ENCODE data around the gene MAP3K19.
"Not testable (repeated sequence)": the region's sequence is repeated elsewhere in the genome, so short reads cannot be mapped to it uniquely, and the experiment has no call there.

The MAP3K19 gene

GRCh38 chr2:135050684-135051083, 3.4 kb upstream of the MAP3K19 start:
- H3K79me2 ChIP-seq (ENCODE audit: control insufficient read depth, insufficient read depth, low read length, unreplicated experiment) = peaks cover 33% of the 10 kb centered on the region
- H3K27ac ChIP-seq (ENCODE audit: low read depth, low read length) = no peak overlapping the region
- peaks cover 20% of the 10 kb centered on the region for H3K27me3 ChIP-seq (ENCODE audit: insufficient read depth, low read length)
- no peak overlapping the region for H2AFZ ChIP-seq (ENCODE audit: low read length, unreplicated experiment)
- no peak overlapping the region for H3K4me3 ChIP-seq (ENCODE audit: low read depth, low read length)
- H3K36me3 ChIP-seq (ENCODE audit: insufficient read depth, low read length) = no peaks in the 10 kb centered on the region
- H3K4me1 ChIP-seq (ENCODE audit: control insufficient read depth, insufficient read depth, low read length, unreplicated experiment) = peaks cover 17% of the 10 kb centered on the region

GRCh38 chr2:135050132-135050531, 2.9 kb upstream of the MAP3K19 start:
- Histone ChIP-seq H3K36me3 (ENCODE audit: insufficient read depth, low read length) (no peaks in the 10 kb centered on the region), H3K4me1 (ENCODE audit: control insufficient read depth, insufficient read depth, low read length, unreplicated experiment) (peaks cover 16% of the 10 kb centered on the region), H3K27ac (ENCODE audit: low read depth, low read length) (no peak overlapping the region), H3K4me3 (ENCODE audit: low read depth, low read length) (no peak overlapping the region), H2AFZ (ENCODE audit: low read length, unreplicated experiment) (no peak overlapping the region), H3K27me3 (ENCODE audit: insufficient read depth, low read length) (peaks cover 26% of the 10 kb centered on the region), H3K79me2 (ENCODE audit: control insufficient read depth, insufficient read depth, low read length, unreplicated experiment) (peaks cover 30% of the 10 kb centered on the region)

GRCh38 chr2:135048122-135048521, 875 bp upstream of the MAP3K19 start:
- no peak overlapping the region for H3K4me3 ChIP-seq (ENCODE audit: low read depth, low read length)
- H3K27ac ChIP-seq (ENCODE audit: low read depth, low read length) = no peak overlapping the region
- peaks cover 10% of the 10 kb centered on the region for H3K79me2 ChIP-seq (ENCODE audit: control insufficient read depth, insufficient read depth, low read length, unreplicated experiment)
- H2AFZ ChIP-seq (ENCODE audit: low read length, unreplicated experiment) = no peak overlapping the region
- peaks cover 41% of the 10 kb centered on the region for H3K27me3 ChIP-seq (ENCODE audit: insufficient read depth, low read length)
- H3K4me1 ChIP-seq (ENCODE audit: control insufficient read depth, insufficient read depth, low read length, unreplicated experiment) = no peaks in the 10 kb centered on the region
- H3K36me3 ChIP-seq (ENCODE audit: insufficient read depth, low read length) = no peaks in the 10 kb centered on the region

- H3K27ac ChIP-seq (ENCODE audit: low read depth, low read length) = no peak overlapping the region
- no peak overlapping the region for H3K4me3 ChIP-seq (ENCODE audit: low read depth, low read length)
- no peaks in the 10 kb centered on the region for H3K4me1 ChIP-seq (ENCODE audit: control insufficient read depth, insufficient read depth, low read length, unreplicated experiment)
- no peaks in the 10 kb centered on the region for H3K36me3 ChIP-seq (ENCODE audit: insufficient read depth, low read length)
- H3K79me2 ChIP-seq (ENCODE audit: control insufficient read depth, insufficient read depth, low read length, unreplicated experiment) = no peaks in the 10 kb centered on the region
- H3K27me3 ChIP-seq (ENCODE audit: insufficient read depth, low read length) = peaks cover 60% of the 10 kb centered on the region
- H2AFZ ChIP-seq (ENCODE audit: low read length, unreplicated experiment) = no peak overlapping the region
These were observed 3.9 kb downstream of the MAP3K19 start for GRCh38 chr2:135043345-135043744.

GRCh38 chr2:135037831-135038230, 9.4 kb downstream of the MAP3K19 start:
- Histone ChIP-seq H3K79me2 (ENCODE audit: control insufficient read depth, insufficient read depth, low read length, unreplicated experiment) (no peaks in the 10 kb centered on the region), H3K4me3 (ENCODE audit: low read depth, low read length) (no peak overlapping the region), H3K27me3 (ENCODE audit: insufficient read depth, low read length) (peaks cover 25% of the 10 kb centered on the region), H2AFZ (ENCODE audit: low read length, unreplicated experiment) (no peak overlapping the region), H3K27ac (ENCODE audit: low read depth, low read length) (no peak overlapping the region), H3K4me1 (ENCODE audit: control insufficient read depth, insufficient read depth, low read length, unreplicated experiment) (no peaks in the 10 kb centered on the region), H3K36me3 (ENCODE audit: insufficient read depth, low read length) (no peaks in the 10 kb centered on the region)

- peaks cover 16% of the 10 kb centered on the region; the same call in 1 of the 2 replicates for H3K27me3 ChIP-seq (ENCODE audit: insufficient read depth, low read length)
- H2AFZ ChIP-seq (ENCODE audit: low read length, unreplicated experiment); H3K79me2 ChIP-seq (ENCODE audit: control insufficient read depth, insufficient read depth, low read length, unreplicated experiment); H3K4me1 ChIP-seq (ENCODE audit: control insufficient read depth, insufficient read depth, low read length, unreplicated experiment); H3K4me3 ChIP-seq (ENCODE audit: low read depth, low read length); H3K36me3 ChIP-seq (ENCODE audit: insufficient read depth, low read length); H3K27ac ChIP-seq (ENCODE audit: low read depth, low read length): not testable (repeated sequence)
These were observed 14.0 kb downstream of the MAP3K19 start for GRCh38 chr2:135033216-135033615.

GRCh38 chr2:135030826-135031225, 16.4 kb downstream of the MAP3K19 start:
- Histone ChIP-seq H3K27me3 (ENCODE audit: insufficient read depth, low read length) (peaks cover 27% of the 10 kb centered on the region), H3K36me3 (ENCODE audit: insufficient read depth, low read length) (no peaks in the 10 kb centered on the region), H2AFZ (ENCODE audit: low read length, unreplicated experiment) (no peak overlapping the region), H3K27ac (ENCODE audit: low read depth, low read length) (no peak overlapping the region), H3K4me3 (ENCODE audit: low read depth, low read length) (no peak overlapping the region), H3K4me1 (ENCODE audit: control insufficient read depth, insufficient read depth, low read length, unreplicated experiment) (no peaks in the 10 kb centered on the region), H3K79me2 (ENCODE audit: control insufficient read depth, insufficient read depth, low read length, unreplicated experiment) (no peaks in the 10 kb centered on the region)

- H3K27ac ChIP-seq (ENCODE audit: low read depth, low read length) = no peak overlapping the region
- peaks cover 29% of the 10 kb centered on the region for H3K27me3 ChIP-seq (ENCODE audit: insufficient read depth, low read length)
- no peaks in the 10 kb centered on the region for H3K4me1 ChIP-seq (ENCODE audit: control insufficient read depth, insufficient read depth, low read length, unreplicated experiment)
- no peak overlapping the region for H2AFZ ChIP-seq (ENCODE audit: low read length, unreplicated experiment)
- no peaks in the 10 kb centered on the region for H3K36me3 ChIP-seq (ENCODE audit: insufficient read depth, low read length)
- H3K4me3 ChIP-seq (ENCODE audit: low read depth, low read length) = no peak overlapping the region
- no peaks in the 10 kb centered on the region for H3K79me2 ChIP-seq (ENCODE audit: control insufficient read depth, insufficient read depth, low read length, unreplicated experiment)
These were observed 17.6 kb downstream of the MAP3K19 start for GRCh38 chr2:135029481-135030134.

- no peak overlapping the region for H2AFZ ChIP-seq (ENCODE audit: low read length, unreplicated experiment)
- no peaks in the 10 kb centered on the region for H3K4me1 ChIP-seq (ENCODE audit: control insufficient read depth, insufficient read depth, low read length, unreplicated experiment)
- no peaks in the 10 kb centered on the region for H3K79me2 ChIP-seq (ENCODE audit: control insufficient read depth, insufficient read depth, low read length, unreplicated experiment)
- no peak overlapping the region for H3K4me3 ChIP-seq (ENCODE audit: low read depth, low read length)
- H3K36me3 ChIP-seq (ENCODE audit: insufficient read depth, low read length) = no peaks in the 10 kb centered on the region
- peaks cover 25% of the 10 kb centered on the region for H3K27me3 ChIP-seq (ENCODE audit: insufficient read depth, low read length)
- H3K27ac ChIP-seq (ENCODE audit: low read depth, low read length) = no peak overlapping the region
These were observed 23.3 kb downstream of the MAP3K19 start for GRCh38 chr2:135023886-135024485.

GRCh38 chr2:135022952-135023880, 24.0 kb downstream of the MAP3K19 start:
- Histone ChIP-seq H3K79me2 (ENCODE audit: control insufficient read depth, insufficient read depth, low read length, unreplicated experiment) (no peaks in the 10 kb centered on the region), H3K36me3 (ENCODE audit: insufficient read depth, low read length) (no peaks in the 10 kb centered on the region), H3K4me3 (ENCODE audit: low read depth, low read length) (no peak overlapping the region), H2AFZ (ENCODE audit: low read length, unreplicated experiment) (no peak overlapping the region), H3K4me1 (ENCODE audit: control insufficient read depth, insufficient read depth, low read length, unreplicated experiment) (no peaks in the 10 kb centered on the region), H3K27ac (ENCODE audit: low read depth, low read length) (no peak overlapping the region), H3K27me3 (ENCODE audit: insufficient read depth, low read length) (peaks cover 25% of the 10 kb centered on the region)
